Measurements from ENCODE around the gene MYH16.
"Not testable (repeated sequence)": the region's sequence is repeated elsewhere in the genome, so short reads cannot be mapped to it uniquely, and the experiment has no call there.

MYH16 gene

GRCh38 chr7:99309111-99309510 is 36.5 kb downstream of the MYH16 start:
- no peak for DNase-seq

- no peak for DNase-seq
Measured at GRCh38 chr7:99310004-99310403, 37.4 kb downstream of the MYH16 start.

GRCh38 chr7:99311702-99312101 is 39.1 kb downstream of the MYH16 start:
- DNase-seq = no peak

DNA sequence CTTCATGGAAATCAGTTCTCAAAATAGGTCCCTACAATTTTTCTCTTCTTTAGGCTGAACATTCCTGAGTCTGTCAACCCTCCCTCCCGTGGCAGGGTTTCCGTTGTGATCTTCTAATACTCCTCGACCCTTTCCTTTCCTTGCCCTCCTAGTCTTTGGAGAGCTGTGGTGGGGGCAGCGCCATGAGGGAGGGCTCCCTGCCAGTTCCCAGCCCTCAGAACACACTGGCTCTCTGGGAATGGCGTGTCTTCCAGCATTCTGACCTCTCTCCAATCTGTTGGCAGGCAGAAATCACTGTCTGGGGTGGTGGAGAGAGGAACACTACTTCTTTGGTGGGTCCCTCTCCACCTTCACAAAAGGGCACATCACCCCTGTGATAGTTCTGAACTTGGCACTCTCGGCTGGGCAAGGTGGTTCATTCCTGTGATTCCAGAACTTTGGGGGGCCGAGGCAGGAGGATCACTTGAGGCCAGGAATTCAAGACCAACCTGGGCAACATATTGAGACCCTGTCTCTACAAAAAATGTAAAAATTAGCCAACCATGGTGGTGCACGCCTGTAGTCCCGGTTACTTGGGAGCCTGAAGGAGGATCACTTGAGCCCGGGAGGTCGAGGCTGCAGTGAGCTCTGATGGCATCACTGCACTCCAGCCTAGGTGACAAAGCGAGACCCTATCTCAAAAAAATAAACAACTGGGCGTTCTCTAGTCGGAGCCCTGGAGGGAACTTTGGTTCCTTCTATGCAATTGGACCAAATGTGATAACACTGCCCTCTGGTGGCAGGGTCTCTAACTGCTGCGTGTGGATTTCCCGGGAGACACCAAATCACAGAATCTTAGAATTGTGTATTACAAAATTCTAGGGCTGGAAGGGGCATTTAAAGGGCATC is 39.9 kb downstream of the MYH16 start:
- DNase-seq = peak; percentile 73

DNA sequence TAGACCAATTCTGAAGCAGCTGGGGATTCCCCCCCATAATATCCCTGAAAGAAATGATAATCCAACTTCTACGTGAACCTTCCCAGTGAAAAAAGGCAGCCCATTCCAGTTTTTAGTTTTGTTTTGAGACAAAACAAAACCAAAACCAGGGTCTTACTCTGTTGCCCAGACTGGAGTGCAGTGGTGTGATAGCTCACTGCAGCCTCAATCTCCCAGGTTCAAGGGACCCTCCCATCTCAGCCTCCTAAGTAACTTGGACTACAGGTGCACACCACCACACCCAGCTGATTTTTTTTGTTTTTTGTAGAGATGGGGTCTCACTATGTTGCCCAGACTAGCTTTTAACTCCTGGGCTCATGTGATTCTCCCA is 40.5 kb downstream of the MYH16 start:
- DNase-seq = no peak

- DNase-seq = no peak
Measured at GRCh38 chr7:99314504-99314903, 41.9 kb downstream of the MYH16 start.

DNA sequence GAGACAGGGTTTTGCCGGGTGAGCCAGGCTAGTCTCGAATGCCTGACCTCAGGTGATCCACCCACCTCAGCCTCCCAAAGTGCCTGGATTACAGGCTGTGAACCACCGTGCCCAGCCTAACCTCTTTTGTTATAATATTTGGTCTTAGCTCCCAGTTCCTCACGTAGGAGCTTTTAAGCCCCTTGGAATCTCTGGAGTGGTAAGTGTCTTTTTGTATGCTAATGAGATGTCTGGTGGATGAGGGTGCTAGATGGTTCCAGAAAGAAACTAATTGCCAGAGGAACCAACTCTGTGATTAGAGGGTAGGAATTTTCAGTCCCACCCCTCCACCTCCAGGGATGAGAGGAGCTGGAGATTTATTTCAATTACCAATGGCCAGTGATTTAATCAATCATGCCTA is 47.7 kb downstream of the MYH16 start:
- no peak for DNase-seq

GRCh38 chr7:99322659-99323058 is 50.0 kb downstream of the MYH16 start:
- not testable (repeated sequence) for DNase-seq

DNA sequence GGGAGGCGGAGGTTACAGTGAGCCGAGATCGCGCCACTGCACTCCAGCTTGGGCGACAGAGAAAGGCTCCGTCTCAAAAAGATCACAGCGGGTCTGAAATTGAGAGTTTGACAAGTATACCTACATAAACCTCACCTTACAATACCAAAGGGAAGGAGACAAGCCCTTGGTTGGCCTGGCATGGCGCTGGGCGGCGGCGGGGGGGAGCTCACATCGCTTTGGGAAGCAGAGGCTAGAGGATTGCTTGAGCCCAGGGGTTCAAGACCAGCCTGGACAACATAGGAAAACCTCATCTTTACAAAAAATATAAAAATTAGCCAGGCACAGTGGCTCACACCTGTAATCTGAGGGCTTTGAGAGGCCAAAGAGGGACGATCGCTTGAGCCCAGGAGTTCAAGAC is 51.9 kb downstream of the MYH16 start:
- no peak for DNase-seq

GRCh38 chr7:99325001-99325493 is 52.4 kb downstream of the MYH16 start:
- DNase-seq = no peak

GRCh38 chr7:99325592-99326407 is 53.2 kb downstream of the MYH16 start, which contains the start of gene ARPC1A:
ARPC1A (plus strand) TSS chr7:99325898; CDS start chr7:99333354, 7,456 bp downstream.
- DNase-seq = peak; percentile 90

DNA sequence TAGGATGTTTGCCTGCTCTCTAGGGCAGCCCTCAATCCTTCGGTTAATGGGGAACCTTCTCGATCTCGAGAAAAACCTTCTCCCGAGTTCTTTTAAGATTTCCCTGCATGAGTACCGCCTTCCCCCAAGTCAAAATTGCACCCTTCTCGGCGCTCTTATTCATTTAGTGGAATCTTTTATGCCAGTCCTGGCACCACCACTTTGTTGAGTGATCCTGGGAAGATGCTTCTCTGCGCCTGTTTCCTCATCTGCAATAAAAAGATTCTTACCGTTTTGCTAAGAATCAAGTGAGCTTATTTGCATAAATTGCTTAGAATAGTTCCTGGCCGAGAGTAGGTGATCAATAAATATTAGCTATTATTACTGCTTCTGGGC is 53.8 kb downstream of the MYH16 start:
- no peak for DNase-seq

DNA sequence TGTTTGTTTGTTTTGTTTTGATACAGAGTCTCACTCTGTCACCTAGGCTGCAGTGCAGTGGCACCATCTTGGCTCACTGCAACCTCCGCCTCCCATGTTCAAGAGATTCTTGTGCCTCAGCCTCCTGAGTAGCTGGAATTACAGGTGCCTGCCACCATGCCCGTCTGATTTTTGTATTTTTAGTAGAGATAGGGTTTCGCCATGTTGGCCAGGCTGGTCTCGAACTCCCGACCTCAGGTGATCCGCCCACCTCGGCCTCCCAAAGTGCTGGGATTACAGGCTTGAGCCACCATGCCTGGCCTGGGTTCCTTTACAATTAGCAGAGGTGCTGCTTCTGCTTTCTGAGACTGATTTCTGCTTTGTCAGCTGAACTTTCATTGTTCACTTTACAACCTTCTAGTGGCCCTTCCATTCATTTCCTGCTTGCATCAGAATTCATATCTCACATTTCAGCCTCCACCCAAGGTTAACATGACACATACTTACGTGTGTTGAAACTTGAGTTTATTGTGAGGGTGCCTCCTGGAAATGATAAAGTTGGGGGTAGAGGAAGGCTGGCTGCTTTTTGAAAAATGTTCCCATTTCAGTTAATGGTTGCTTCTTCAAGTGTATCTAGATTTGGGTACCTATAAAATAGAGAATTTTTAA is 57.8 kb downstream of the MYH16 start:
- DNase-seq = not testable (repeated sequence)

GRCh38 chr7:99331002-99331401 is 58.4 kb downstream of the MYH16 start:
- DNase-seq = no peak

DNA sequence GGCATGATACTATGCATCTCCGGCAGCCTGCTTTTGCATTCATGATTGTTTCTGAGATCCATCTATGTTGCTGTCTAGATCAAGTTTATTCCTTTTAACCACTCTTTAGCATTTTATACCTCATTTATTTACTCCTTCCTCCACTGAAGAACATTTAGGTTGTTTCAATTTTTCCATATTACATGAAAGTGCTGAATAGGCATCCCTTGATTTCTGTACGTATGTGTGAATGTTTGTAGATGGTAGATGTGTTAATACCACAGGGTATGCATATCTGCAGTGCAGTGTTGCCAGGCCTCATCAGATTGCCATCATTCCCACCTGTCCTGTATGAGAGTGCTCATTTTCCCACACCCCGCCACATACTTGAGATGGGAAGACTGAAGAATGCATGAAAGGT is 67.0 kb downstream of the MYH16 start:
- DNase-seq = no peak

DNA sequence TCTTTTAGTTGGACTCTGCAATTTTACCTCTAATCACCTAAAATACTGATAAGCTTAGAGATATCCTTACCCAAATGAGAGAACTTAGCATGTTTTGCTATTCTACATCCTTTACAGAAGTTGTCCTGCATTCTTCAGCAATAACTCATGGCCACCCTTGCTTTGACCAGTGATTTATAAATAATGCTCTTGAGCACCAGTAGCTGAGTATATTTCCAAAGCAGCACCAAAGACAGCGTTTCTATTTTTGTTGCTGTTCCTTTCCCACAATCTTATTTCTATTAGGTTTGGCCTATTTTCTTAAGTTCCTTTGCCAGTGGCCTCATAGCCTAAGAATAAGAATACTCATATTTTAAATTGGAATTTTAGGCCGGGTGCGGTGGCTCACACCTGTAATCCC is 68.0 kb downstream of the MYH16 start:
- no peak for DNase-seq

DNA sequence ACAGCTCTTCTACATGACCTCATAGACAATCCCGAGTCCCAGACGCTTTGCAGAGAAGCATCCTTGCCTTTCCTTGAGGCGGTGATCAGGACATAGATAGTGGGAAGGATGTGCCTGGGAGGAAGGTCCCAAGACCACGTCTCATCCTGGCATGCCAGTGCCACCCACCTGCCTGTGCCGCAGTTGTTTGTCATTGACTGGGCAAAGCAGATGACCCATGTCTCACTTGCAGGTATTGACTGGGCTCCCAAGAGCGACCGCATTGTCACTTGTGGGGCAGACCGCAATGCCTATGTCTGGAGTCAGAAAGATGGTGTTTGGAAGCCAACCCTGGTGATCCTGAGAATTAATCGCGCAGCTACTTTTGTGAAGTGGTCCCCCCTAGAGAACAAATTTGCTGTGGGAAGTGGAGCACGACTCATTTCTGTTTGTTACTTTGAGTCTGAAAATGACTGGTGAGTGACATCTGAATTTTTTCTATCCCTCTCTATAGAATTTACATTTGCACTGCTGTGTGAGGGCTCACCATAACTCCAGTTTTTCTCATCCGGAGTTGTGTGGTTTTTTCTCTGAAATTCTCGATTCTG is 71.5 kb downstream of the MYH16 start:
- no peak for DNase-seq

- DNase-seq = not testable (repeated sequence)
Measured at GRCh38 chr7:99350641-99351040, 78.0 kb downstream of the MYH16 start.

GRCh38 chr7:99352247-99352646 is 79.6 kb downstream of the MYH16 start:
- DNase-seq = no peak

DNA sequence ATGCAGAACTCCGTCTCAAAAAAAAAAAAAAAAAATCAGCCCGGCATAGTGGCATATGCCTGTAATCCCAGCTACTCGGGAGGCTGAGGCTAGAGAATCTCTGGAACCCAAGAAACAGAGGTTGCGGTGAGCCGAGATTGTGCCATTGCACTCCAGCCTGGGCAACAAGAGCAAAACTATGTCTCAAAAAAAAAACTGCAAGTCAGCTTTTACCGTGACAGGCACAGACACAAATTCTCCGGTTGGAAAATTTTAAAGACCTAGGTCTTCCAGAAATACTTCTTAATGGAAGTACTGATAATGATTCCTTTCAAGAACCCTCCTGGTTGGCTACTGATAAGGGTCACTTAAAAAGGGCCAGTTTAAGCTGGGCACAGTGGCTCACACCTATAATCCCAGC is 82.5 kb downstream of the MYH16 start:
- DNase-seq = no peak

GRCh38 chr7:99357701-99358490 is 85.3 kb downstream of the MYH16 start:
- peak; percentile 14 for DNase-seq

- not testable (repeated sequence) for DNase-seq
Measured at GRCh38 chr7:99358521-99358920, 85.9 kb downstream of the MYH16 start.
